ENCODE data around the gene LMX1A.

LMX1A gene

GRCh38 chr1:165279882-165280281, 76.6 kb downstream of the LMX1A start:
- Histone ChIP-seq H3K4me1 (ENCODE audit: insufficient read depth, low read length, poor library complexity, severe bottlenecking) (no peaks in the 10 kb centered on the region), H3K9me3 (ENCODE audit: insufficient read depth, low read depth, low read length) (no peaks in the 10 kb centered on the region), H3K36me3 (ENCODE audit: insufficient read depth, low read length) (no peaks in the 10 kb centered on the region), H3K9me2 (replicated peaks; ENCODE audit: low read depth, low read length) (no peaks in the 10 kb centered on the region), H3K79me2 (ENCODE audit: insufficient read depth, low read length) (no peaks in the 10 kb centered on the region), H3K4me3 (ENCODE audit: low read length, poor library complexity, severe bottlenecking) (no peak overlapping the region), H2AFZ (ENCODE audit: low read length) (no peak overlapping the region), H3K9ac (ENCODE audit: low read depth, low read length, poor library complexity, severe bottlenecking) (no peak overlapping the region), H3F3A (ENCODE audit: low read depth) (no peaks in the 10 kb centered on the region), H3K27me3 (ENCODE audit: insufficient read depth, low read length, poor library complexity, severe bottlenecking) (no peaks in the 10 kb centered on the region), H4K20me1 (ENCODE audit: insufficient read depth, low read length, poor library complexity, severe bottlenecking) (no peaks in the 10 kb centered on the region), H3K4me2 (ENCODE audit: low read depth, low read length, poor library complexity, severe bottlenecking) (no peak overlapping the region)
- no peak for TF ChIP-seq CTCF (conservative IDR thresholded peaks at IDR 0.05; ENCODE audit: low read length)
- no peak for TF ChIP-seq EZH2phosphoT487 (IDR thresholded peaks at IDR 0.05; ENCODE audit: borderline replicate concordance)

GRCh38 chr1:165276314-165276713, 80.2 kb downstream of the LMX1A start:
- H2AFZ ChIP-seq (ENCODE audit: low read length) = no peak overlapping the region
- H3K27me3 ChIP-seq (ENCODE audit: insufficient read depth, low read length, poor library complexity, severe bottlenecking) = no peaks in the 10 kb centered on the region
- H4K20me1 ChIP-seq (ENCODE audit: insufficient read depth, low read length, poor library complexity, severe bottlenecking) = no peaks in the 10 kb centered on the region
- H3K9me2 ChIP-seq (replicated peaks; ENCODE audit: low read depth, low read length) = no peaks in the 10 kb centered on the region
- H3K4me3 ChIP-seq (ENCODE audit: low read length, poor library complexity, severe bottlenecking) = no peak overlapping the region
- H3K79me2 ChIP-seq (ENCODE audit: insufficient read depth, low read length) = no peaks in the 10 kb centered on the region
- no peaks in the 10 kb centered on the region for H3K36me3 ChIP-seq (ENCODE audit: insufficient read depth, low read length)
- no peak overlapping the region for H3K9ac ChIP-seq (ENCODE audit: low read depth, low read length, poor library complexity, severe bottlenecking)
- TF ChIP-seq CTCF (conservative IDR thresholded peaks at IDR 0.05; ENCODE audit: low read length) = no peak
- no peaks in the 10 kb centered on the region for H3K9me3 ChIP-seq (ENCODE audit: insufficient read depth, low read depth, low read length)
- H3K4me2 ChIP-seq (ENCODE audit: low read depth, low read length, poor library complexity, severe bottlenecking) = no peak overlapping the region
- H3K4me1 ChIP-seq (ENCODE audit: insufficient read depth, low read length, poor library complexity, severe bottlenecking) = no peaks in the 10 kb centered on the region
- H3F3A ChIP-seq (ENCODE audit: low read depth) = no peaks in the 10 kb centered on the region

GRCh38 chr1:165265196-165265838, 91.2 kb downstream of the LMX1A start:
- no peaks in the 10 kb centered on the region for H3K36me3 ChIP-seq (ENCODE audit: insufficient read depth, low read length)
- H3K79me2 ChIP-seq (ENCODE audit: insufficient read depth, low read length) = no peaks in the 10 kb centered on the region
- no peaks in the 10 kb centered on the region for H3K9me3 ChIP-seq (ENCODE audit: insufficient read depth, low read depth, low read length)
- no peaks in the 10 kb centered on the region for H3F3A ChIP-seq (ENCODE audit: low read depth)
- no peak overlapping the region for H2AFZ ChIP-seq (ENCODE audit: low read length)
- H3K9ac ChIP-seq (ENCODE audit: low read depth, low read length, poor library complexity, severe bottlenecking) = no peak overlapping the region
- no peaks in the 10 kb centered on the region for H3K9me2 ChIP-seq (replicated peaks; ENCODE audit: low read depth, low read length)
- TF ChIP-seq EZH2phosphoT487 (IDR thresholded peaks at IDR 0.05; ENCODE audit: borderline replicate concordance) (no peak), CTCF (conservative IDR thresholded peaks at IDR 0.05; ENCODE audit: low read length) (no peak)
- H3K4me3 ChIP-seq (ENCODE audit: low read length, poor library complexity, severe bottlenecking) = no peak overlapping the region
- no peaks in the 10 kb centered on the region for H3K4me1 ChIP-seq (ENCODE audit: insufficient read depth, low read length, poor library complexity, severe bottlenecking)
- H3K27me3 ChIP-seq (ENCODE audit: insufficient read depth, low read length, poor library complexity, severe bottlenecking) = no peaks in the 10 kb centered on the region
- no peak overlapping the region for H3K4me2 ChIP-seq (ENCODE audit: low read depth, low read length, poor library complexity, severe bottlenecking)
- H4K20me1 ChIP-seq (ENCODE audit: insufficient read depth, low read length, poor library complexity, severe bottlenecking) = no peaks in the 10 kb centered on the region
